Measurements from ENCODE around the gene MTHFSD. TPM values are rescaled to one million over a fixed set of nuclear protein-coding genes. Genes with fewer than 3 reads are reported as not detected.

Gene MTHFSD
- polyA plus RNA-seq, 4 donors: 25.1 to 30.2 (median 26.7) TPM

DNA sequence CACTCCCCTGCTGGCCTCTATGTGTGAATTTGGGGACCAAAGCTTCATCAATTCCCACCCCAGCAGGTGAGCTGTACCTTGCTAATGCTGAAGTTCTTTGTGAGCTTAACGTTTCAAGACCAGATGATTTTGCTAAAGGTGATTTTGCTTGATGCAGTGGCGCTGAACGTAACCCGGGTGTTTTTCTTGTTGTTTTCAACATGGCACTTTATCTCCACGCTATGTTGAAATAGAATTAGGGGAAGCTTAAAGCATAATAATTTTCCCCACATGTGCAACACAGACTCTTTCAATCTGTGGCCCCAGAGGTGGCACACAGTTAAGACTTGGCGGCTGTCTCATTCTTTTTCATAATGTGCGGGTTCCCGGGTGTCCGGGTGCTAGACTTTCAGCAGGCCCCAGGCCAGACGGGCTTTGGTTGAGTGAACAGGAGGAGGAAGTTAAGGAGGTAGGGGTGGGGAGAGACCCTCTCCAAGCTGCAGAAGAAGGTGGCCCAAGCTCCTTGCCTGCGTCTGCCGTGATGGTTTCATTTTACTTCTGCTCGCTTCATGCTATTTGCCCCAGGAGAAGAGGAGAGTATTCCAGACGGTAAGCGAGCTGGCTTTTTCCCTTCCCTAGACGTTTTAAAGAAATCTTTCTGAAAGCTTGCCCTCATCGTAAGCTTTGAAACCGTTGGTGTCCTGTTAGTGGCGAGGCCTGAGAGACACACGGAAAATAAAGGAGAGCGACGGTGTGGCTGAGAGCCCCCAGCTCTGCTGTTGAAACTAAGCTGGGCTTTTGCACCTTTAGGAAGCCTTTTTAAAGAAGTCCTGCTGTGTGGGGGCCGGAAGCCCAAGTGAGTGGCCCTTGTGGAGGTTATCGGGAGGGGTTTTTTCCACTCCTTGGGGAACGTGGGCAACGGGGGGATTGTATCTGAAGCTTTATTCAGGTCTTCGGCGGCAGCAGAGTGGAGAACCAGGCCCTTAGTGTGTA is 15.8 kb upstream of the MTHFSD start:
- no peak for DNase-seq (ENCODE audit: low read depth in 4 of 4, low spot score in 3 of 4)

DNA sequence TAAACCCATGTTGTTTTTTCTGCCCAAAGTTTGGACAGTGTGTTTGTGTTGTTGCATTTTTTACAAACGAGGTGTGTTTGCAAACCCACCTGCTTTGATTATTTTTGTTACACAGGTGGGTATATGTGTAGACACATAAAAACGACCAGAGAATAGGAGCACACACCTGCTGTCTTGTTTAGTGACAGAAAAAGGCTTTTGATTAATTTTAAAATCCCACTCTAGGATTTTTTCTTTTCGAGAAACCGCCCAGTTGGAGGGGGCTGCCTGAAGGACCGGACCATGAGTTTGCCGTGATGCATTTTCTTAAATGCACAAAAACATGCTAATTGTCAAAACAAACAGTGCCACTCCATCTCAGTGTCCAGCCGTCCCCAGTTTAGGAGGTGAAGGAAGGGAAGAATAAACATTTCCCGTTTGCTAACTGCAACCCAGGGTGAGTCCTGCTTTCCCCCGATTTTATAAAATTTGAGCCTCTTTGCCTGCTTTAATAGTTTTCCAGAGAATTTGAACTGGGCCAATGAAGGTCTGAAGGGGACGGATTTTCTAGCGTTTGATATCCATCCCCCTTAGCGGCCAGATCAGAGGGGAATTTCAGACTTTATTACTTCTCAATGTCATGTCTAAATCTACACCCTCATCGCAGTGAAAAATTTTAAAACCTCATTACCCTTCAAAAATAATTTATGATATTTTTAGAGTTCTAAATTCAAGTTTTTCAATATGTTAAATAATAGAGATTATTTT is 14.8 kb upstream of the MTHFSD start:
- no peak for DNase-seq (ENCODE audit: low read depth in 4 of 4, low spot score in 3 of 4)

DNA sequence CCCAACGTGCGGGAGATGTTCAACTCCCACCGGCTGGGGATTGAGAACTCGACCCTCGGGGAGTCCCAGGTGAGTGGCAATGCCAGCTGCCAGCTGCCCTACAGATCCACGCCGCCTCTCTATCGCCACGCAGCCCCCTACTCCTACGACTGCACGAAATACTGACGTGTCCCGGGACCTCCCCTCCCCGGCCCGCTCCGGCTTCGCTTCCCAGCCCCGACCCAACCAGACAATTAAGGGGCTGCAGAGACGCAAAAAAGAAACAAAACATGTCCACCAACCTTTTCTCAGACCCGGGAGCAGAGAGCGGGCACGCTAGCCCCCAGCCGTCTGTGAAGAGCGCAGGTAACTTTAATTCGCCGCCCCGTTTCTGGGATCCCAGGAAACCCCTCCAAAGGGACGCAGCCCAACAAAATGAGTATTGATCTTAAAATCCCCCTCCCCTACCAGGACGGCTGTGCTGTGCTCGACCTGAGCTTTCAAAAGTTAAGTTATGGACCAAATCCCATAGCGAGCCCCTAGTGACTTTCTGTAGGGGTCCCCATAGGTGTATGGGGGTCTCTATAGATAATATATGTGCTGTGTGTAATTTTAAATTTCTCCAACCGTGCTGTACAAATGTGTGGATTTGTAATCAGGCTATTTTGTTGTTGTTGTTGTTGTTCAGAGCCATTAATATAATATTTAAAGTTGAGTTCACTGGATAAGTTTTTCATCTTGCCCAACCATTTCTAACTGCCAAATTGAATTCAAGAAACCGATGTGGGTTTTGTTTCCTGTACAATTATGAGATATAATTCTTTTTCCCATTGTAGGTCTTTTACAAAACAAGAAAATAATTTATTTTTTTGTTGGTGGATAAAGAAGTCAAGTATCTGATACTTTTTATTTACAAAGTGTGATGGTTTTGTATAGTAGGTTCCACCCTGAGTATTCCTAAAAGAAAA is 13.9 kb upstream of the MTHFSD start:
- DNase-seq (ENCODE audit: low read depth in 4 of 4, low spot score in 3 of 4): no peak

DNA sequence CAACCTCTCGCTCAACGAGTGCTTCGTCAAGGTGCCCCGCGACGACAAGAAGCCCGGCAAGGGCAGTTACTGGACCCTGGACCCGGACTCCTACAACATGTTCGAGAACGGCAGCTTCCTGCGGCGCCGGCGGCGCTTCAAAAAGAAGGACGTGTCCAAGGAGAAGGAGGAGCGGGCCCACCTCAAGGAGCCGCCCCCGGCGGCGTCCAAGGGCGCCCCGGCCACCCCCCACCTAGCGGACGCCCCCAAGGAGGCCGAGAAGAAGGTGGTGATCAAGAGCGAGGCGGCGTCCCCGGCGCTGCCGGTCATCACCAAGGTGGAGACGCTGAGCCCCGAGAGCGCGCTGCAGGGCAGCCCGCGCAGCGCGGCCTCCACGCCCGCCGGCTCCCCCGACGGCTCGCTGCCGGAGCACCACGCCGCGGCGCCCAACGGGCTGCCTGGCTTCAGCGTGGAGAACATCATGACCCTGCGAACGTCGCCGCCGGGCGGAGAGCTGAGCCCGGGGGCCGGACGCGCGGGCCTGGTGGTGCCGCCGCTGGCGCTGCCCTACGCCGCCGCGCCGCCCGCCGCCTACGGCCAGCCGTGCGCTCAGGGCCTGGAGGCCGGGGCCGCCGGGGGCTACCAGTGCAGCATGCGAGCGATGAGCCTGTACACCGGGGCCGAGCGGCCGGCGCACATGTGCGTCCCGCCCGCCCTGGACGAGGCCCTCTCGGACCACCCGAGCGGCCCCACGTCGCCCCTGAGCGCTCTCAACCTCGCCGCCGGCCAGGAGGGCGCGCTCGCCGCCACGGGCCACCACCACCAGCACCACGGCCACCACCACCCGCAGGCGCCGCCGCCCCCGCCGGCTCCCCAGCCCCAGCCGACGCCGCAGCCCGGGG is 12.9 kb upstream of the MTHFSD start:
- DNase-seq (ENCODE audit: low read depth in 4 of 4, low spot score in 3 of 4): no peak

DNA sequence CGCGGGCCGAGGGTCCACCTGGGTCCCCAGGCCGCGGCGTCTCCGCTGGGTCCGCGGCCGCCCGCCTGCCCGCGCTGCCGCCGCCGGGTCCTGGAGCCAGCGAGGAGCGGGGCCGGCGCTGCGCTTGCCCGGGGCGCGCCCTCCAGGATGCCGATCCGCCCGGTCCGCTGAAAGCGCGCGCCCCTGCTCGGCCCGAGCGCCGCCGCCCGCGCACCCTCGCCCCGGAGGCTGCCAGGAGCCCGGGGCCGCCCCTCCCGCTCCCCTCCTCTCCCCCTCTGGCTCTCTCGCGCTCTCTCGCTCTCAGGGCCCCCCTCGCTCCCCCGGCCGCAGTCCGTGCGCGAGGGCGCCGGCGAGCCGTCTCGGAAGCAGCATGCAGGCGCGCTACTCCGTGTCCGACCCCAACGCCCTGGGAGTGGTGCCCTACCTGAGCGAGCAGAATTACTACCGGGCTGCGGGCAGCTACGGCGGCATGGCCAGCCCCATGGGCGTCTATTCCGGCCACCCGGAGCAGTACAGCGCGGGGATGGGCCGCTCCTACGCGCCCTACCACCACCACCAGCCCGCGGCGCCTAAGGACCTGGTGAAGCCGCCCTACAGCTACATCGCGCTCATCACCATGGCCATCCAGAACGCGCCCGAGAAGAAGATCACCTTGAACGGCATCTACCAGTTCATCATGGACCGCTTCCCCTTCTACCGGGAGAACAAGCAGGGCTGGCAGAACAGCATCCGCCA is 12.1 kb upstream of the MTHFSD start:
- DNase-seq (ENCODE audit: low read depth in 4 of 4, low spot score in 3 of 4): no peak

DNA sequence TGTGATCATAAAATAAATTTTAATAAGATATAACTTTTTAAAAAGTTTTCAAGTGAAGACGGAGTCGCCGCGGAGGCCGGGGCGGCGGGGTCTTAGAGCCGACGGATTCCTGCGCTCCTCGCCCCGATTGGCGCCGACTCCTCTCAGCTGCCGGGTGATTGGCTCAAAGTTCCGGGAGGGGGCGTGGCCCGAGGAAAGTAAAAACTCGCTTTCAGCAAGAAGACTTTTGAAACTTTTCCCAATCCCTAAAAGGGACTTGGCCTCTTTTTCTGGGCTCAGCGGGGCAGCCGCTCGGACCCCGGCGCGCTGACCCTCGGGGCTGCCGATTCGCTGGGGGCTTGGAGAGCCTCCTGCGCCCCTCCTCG is 11.5 kb upstream of the MTHFSD start, which contains the start of gene FOXC2:
Gene FOXC2, plus strand, starts transcription at position 229 of the 365 bp plus-strand sequence. CDS start 507 bp downstream, outside the sequence.
- DNase-seq (ENCODE audit: low read depth in 4 of 4, low spot score in 3 of 4): peak in 3 of 4 donors; percentile 91 to 95 (median 94)

DNA sequence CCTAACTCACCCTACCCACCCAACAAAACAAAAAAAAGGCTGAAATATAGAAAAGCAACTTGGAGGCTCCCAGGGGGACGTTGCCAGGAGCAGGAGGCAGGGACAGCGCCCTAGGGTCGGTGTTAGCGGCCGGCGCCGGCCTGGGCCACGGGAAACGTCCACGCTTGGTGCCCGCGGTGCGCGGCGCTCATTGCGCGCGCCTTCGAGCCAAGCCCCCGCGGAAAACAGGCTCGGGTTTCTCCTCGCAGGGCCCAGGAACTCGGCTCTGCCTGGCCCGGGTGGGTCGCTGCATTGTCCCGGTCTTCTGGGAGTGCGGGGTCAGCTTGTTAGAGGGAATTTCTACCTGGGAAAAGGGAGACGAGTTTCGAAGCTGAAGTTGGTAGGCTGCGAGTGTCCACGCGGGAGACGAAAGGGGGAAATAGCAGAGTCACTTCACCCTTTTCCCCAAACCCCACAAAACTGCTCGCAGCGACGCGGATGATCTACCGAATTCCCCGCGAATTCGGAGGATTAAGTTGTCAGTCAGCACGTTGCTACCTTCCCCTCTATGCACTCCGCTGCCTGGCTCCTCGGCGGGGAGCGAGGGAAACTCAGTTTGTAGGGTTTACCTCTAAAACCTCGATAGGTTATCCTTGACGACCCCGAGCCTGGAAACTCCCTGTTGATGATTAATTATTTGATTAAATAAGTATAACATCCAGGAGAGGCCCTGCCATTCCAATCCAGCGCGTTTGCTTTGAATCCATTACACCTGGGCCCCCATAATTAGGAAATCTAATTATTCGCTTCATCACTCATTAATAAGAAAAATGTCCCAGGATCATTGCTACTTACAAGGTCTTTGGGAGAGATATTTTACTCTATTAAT is 10.8 kb upstream of the MTHFSD start:
- no peak for DNase-seq (ENCODE audit: low read depth in 4 of 4, low spot score in 3 of 4)

DNA sequence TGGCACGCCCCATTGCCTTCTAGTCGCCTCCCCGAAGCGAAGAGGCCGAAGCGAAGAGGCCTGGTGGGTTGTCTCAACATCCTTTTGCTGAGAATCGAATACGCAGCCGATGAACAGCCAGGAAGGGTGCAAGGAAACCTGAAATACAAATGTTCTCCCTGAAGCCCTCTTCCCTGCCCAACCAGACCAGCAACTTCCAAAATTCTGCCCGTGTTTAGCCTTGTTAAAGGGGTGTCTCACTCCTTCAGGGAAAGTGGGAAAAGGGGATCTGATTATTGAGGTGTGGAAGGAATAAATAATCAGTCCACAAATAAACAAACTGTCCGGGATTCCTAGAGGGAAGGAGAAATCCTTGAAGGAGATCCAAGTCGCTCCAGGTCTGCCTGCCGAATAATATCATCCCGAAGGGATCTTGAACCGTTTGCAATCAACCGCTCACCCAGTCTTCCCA is 10.2 kb upstream of the MTHFSD start:
- no peak for DNase-seq (ENCODE audit: low read depth in 4 of 4, low spot score in 3 of 4)

DNA sequence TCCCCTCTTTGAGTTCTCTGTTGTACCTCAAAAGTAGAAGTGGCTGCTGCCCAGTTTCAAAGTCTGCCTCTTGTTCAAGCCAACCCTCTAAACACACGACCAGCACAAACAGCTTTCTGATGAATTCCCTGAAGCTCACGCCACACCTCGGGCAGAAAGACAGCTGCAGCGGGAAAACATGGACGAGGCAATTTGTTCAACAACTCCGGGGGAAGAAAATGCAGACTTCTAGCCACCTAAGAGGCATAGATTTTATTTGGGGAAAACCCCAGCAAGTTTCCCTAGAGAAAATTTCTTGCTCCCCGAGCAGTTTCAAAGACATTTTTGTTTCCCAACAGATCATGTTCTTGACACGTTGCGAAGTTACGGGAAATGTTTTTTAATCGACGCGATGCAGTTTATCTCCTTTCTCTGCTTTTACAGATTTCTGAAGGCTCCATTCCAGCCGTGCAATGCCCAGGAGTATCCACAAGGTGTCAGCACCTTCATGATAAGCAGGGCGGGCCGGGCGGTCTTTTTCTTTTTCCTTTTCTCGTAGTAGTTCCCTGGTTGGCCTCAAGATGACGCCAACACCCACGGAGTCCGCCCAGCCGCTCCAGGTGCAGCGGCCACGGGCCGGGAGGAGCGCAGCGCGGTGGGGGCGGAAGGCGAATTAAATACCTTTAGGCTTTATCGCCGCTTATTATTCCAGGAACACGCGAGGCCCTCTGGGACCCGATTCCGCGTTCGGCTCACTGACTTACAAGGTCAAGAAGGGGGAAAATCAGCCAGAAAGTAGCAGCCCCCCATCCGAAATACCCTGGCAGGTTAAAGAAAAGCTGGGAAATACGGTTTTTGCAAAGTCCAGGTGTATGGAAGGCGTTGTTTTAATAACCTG is 8.7 kb upstream of the MTHFSD start:
- DNase-seq (ENCODE audit: low read depth in 4 of 4, low spot score in 3 of 4): peak; percentile 86 to 92 (median 89)

DNA sequence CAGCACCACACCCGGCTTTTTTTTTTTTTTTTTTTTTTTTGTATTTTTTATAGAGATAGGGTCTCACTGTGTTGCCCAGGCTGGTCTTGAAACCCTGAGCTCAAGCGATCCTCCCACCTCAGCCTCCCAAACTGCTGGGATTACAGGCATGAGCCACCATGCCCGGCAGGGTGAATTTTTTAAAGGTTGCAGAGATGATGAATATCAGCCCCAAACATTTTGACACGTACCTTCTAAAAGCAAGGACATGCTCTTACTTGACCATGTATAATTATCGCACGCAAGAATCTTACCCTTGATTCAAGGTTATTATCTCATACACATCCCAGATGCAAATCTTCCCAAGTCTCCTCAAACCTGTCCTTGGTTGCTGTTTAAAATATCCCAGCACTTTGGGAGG is 7.3 kb upstream of the MTHFSD start:
- no peak for DNase-seq (ENCODE audit: low read depth in 4 of 4, low spot score in 3 of 4)

DNA sequence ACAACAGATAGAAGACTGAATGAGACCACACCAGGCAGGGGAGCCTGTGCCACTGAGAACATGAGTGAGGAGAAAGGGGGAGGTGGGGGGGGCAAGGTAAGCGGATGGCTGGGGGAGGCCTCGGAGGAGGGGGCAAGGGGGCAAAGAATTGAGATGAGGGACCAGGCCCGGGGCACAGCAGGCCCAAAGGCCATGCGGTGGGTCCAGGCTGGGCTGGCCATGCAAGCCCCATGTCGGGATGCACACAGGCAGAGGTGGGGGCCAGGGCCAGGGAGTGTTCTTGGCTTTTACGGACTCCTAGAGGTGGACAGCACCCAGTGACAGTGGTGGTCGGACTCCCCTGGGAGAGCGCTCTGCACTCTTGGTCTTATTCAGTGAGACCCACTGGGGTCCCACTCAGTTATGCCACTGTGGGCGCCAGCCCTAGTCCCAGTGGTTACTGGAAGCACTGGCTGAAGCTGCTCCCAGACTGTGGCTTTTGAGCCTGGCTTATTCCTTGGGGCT is 4.8 kb upstream of the MTHFSD start:
- no peak for DNase-seq (ENCODE audit: low read depth in 4 of 4, low spot score in 3 of 4)

DNA sequence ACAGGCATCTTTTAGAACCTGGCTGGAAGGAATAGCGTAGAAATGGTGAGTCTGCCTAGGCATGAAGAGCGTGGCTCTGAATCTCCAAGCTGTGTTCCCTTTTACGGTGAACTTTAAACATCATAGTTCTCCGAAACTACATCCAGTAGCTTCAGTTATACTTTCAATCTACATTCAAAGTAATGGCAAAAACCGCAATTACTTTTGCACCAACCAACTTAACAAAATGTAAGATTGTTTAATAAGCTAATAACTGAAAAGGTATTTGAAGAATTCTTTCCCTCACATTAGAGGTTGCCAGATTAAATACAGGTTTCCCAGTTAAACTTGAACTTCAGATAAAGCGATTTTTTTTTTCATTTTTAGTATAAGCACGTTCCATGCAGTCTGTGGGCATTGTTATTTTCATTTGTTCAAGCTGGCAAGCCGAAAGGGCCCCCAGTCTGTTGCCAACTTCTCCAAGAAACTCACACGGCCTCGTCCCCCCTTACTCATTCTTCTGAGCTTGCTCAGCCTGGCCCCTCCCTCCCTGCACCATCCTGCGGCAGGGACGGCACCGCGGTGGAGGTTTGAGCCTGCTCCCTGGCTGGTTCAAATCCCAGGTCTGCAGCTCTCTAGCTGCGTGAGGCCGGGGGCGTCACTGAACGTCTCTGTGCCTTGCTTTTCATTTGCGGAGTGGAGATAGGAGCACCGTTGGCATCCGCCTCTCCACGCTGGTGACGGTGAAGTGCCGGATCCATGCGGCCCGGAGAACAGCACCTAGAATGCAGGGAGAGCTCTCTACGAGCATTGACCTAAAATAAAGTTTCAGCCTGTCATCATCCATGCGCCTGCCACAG is 3.5 kb upstream of the MTHFSD start:
- no peak for DNase-seq (ENCODE audit: low read depth in 4 of 4, low spot score in 3 of 4)

DNA sequence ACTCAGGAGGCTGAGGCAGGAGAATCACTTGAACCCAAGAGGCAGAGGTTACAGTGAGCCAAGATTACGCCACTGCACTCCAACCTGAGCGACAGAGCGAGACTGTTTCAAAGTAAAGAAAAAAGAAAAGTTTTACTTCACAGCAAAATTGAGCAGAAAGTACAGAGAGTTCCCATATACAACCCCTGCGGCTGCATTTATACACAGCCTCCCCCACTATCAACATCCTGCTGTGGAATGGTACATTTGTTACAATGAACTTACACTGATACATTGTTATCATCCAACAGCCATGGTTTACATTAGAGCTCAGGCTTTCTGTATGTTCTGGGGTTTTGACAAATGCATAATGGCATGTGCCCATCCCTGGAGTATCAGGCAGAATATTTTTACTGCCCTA is 2.6 kb upstream of the MTHFSD start:
- DNase-seq (ENCODE audit: low read depth in 4 of 4, low spot score in 3 of 4): no peak

DNA sequence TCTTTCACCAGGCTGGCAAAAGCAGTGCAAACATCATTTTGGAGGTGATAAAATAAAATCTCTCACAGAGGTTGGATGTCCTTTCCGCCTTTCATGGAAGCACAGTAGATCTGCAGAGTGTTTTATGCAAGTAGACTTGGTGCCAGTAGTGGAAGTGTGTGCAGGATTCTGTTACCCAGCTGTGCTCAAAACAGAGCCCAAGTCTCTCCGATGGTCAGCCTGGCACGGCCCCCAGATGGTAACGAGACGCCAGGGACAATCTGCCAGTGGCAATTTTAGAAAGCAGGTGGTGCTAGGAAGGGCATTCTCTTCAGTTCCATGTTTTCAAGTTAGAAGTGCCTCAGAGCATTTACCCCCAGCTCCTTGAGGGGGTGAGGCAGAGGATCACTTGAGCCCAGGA is 1.5 kb upstream of the MTHFSD start:
- DNase-seq (ENCODE audit: low read depth in 4 of 4, low spot score in 3 of 4): no peak

DNA sequence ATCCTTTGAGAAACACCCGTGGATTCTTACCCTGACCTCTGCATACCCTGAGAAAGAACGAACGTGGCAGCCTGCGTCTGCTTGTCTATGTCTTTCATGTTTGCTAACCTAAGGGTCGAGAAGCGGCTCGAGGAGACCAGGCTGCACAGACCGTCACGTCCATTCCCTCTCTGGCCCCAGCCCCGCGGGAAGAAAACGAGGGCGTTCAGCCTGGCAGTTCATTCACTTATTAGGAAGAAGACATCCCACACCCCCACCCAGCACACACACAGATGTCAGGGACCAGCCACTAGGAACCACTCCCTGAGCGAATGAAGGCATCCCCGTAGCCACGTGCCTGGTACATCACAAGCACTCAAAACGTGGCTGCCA is 655 bp upstream of the MTHFSD start:
- no peak for DNase-seq (ENCODE audit: low read depth in 4 of 4, low spot score in 3 of 4)

DNA sequence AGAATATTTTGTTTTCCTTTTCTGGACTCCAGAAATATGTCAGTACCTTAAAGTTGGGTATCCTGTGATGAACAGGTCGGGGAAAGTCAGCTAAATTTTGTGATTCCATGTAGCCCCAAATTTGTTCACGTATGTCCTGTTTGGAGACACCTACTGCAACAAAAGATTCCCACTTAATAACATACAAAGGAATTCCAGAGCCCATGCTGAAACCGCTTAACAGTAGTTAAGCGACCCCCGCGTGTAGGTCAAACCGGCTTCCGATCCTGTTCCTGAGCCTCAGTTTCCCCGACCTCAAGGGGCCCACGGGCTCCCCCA is 477 bp downstream of the MTHFSD start:
- DNase-seq (ENCODE audit: low read depth in 4 of 4, low spot score in 3 of 4): no peak

All from right renal pelvis (tissue), 4 donors.